ENCODE results near the gene EPHA8. TPM values are rescaled to one million over a fixed set of nuclear protein-coding genes. Genes with fewer than 3 reads are reported as not detected.

The EPHA8 gene
- total and polyA plus RNA-seq, 2 donors (not counting 1 experiment from before 2014, with no cell fraction given): not detected

GRCh38 chr1:22584001-22584562 lies 20.8 kb downstream of the EPHA8 start:
- Histone ChIP-seq H3K9me3 (ENCODE audit: control extremely low read depth in 1 of 3, control insufficient read depth in 2 of 3, insufficient read depth in 1 of 3, low read length in 2 of 3) (no peaks in the 10 kb centered on the region), H4K20me1 (ENCODE audit: control insufficient read depth, insufficient read depth, low read length, poor library complexity, severe bottlenecking) (no peaks in the 10 kb centered on the region), H3K4me2 (replicated peaks; ENCODE audit: low read depth, low read length, poor library complexity, severe bottlenecking) (no peak overlapping the region), H3K27ac (ENCODE audit: low read length in 2 of 2) (no peak overlapping the region), H3K9ac (ENCODE audit: low read length) (no peak overlapping the region), H3K4me3 (ENCODE audit: control extremely low read depth in 1 of 5, extremely low read depth in 1 of 5, insufficient read depth in 1 of 5, low read depth in 2 of 5, low read length in 4 of 5) (no peak overlapping the region), H3K27me3 (replicated peaks in 1 of 4; ENCODE audit: control extremely low read depth in 1 of 4, control insufficient read depth in 3 of 4, insufficient read depth in 4 of 4, low read length in 3 of 4) (no peaks in the 10 kb centered on the region), H2AFZ (ENCODE audit: insufficient read depth, low read depth, low read length, poor library complexity, severe bottlenecking) (no peak overlapping the region), H3K36me3 (replicated peaks in 1 of 2; ENCODE audit: control extremely low read depth in 1 of 2, control insufficient read depth in 1 of 2, extremely low read depth in 1 of 2, insufficient read depth in 2 of 2, low read length in 1 of 2) (no peaks in the 10 kb centered on the region), H3K79me2 (ENCODE audit: control insufficient read depth, insufficient read depth, low read length) (no peaks in the 10 kb centered on the region), H3K4me1 (ENCODE audit: control insufficient read depth in 2 of 2, insufficient read depth in 2 of 2, low read length in 2 of 2) (no peaks in the 10 kb centered on the region)
- H3K27me3 Mint-ChIP-seq: peaks cover 4% of the 10 kb centered on the region
- H3K9me3 Mint-ChIP-seq (ENCODE audit: insufficient read depth): no peaks in the 10 kb centered on the region
- CTCF ChIA-PET: no interaction called here
- no peak for DNase-seq
- TF ChIP-seq EZH2 (IDR thresholded peaks at IDR 0.05; ENCODE audit: borderline replicate concordance, insufficient read depth, low read depth, low read length, poor library complexity, severe bottlenecking) (no peak), CTCF (IDR thresholded peaks at IDR 0.05) (no peak)
- intact Hi-C loops (cut with micrococcal nuclease): no loop called here
- no peaks in the 10 kb centered on the region for H3K4me1 Mint-ChIP-seq
- no peak for ATAC-seq (ENCODE audit: low read depth)
- no peak overlapping the region for H3K4me3 Mint-ChIP-seq
- 78% methylated on average over 5 of the region's 10 CpGs for WGBS (ENCODE audit: insufficient coverage)
- H3K27ac Mint-ChIP-seq: no peak overlapping the region
- POLR2A ChIA-PET: no interaction called here

DNA sequence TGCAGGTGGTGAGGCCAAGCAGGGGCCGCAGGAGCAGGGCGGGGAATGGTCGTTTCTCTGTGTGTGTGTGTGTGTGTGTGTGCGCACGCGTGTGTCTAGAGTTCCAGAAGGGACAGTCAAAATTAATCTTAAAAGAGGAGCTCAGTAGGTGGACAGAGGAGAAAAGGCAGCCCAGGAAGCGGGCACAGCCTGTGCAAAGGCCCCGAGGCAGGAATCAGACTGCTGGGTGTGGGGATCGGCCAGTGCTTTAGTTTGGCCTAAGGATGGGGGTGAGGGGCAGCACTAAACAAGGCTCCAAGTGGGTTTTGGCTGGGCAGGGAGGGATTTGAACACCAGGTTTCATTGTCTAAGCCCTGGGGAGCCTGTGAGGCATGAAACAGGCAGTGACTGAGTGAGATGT lies 21.7 kb downstream of the EPHA8 start:
- Histone ChIP-seq H3K27me3 (replicated peaks in 1 of 4; ENCODE audit: control extremely low read depth in 1 of 4, control insufficient read depth in 3 of 4, insufficient read depth in 4 of 4, low read length in 3 of 4) (no peaks in the 10 kb centered on the region), H3K4me1 (ENCODE audit: control insufficient read depth in 2 of 2, insufficient read depth in 2 of 2, low read length in 2 of 2) (no peaks in the 10 kb centered on the region), H2AFZ (ENCODE audit: insufficient read depth, low read depth, low read length, poor library complexity, severe bottlenecking) (no peak overlapping the region), H3K36me3 (replicated peaks in 1 of 2; ENCODE audit: control extremely low read depth in 1 of 2, control insufficient read depth in 1 of 2, extremely low read depth in 1 of 2, insufficient read depth in 2 of 2, low read length in 1 of 2) (no peaks in the 10 kb centered on the region), H3K9me3 (ENCODE audit: control extremely low read depth in 1 of 3, control insufficient read depth in 2 of 3, insufficient read depth in 1 of 3, low read length in 2 of 3) (no peaks in the 10 kb centered on the region), H4K20me1 (ENCODE audit: control insufficient read depth, insufficient read depth, low read length, poor library complexity, severe bottlenecking) (no peaks in the 10 kb centered on the region), H3K79me2 (ENCODE audit: control insufficient read depth, insufficient read depth, low read length) (no peaks in the 10 kb centered on the region), H3K27ac (ENCODE audit: low read length in 2 of 2) (no peak overlapping the region), H3K4me3 (ENCODE audit: control extremely low read depth in 1 of 5, extremely low read depth in 1 of 5, insufficient read depth in 1 of 5, low read depth in 2 of 5, low read length in 4 of 5) (no peak overlapping the region), H3K9ac (ENCODE audit: low read length) (no peak overlapping the region), H3K4me2 (replicated peaks; ENCODE audit: low read depth, low read length, poor library complexity, severe bottlenecking) (no peak overlapping the region)
- no peak for ATAC-seq (ENCODE audit: low read depth)
- no peaks in the 10 kb centered on the region for H3K4me1 Mint-ChIP-seq
- no peak for DNase-seq
- H3K27me3 Mint-ChIP-seq: peaks cover 6% of the 10 kb centered on the region
- no peak overlapping the region for H3K27ac Mint-ChIP-seq
- TF ChIP-seq EZH2 (IDR thresholded peaks at IDR 0.05; ENCODE audit: borderline replicate concordance, insufficient read depth, low read depth, low read length, poor library complexity, severe bottlenecking): no peak
- TF ChIP-seq CTCF (IDR thresholded peaks at IDR 0.05): no peak
- POLR2A ChIA-PET: no interaction called here
- no peak overlapping the region for H3K4me3 Mint-ChIP-seq
- H3K9me3 Mint-ChIP-seq (ENCODE audit: insufficient read depth): no peaks in the 10 kb centered on the region
- CTCF ChIA-PET: no interaction called here
- WGBS (ENCODE audit: insufficient coverage): 83% methylated on average over 9 of the region's 9 CpGs
- intact Hi-C loops (cut with micrococcal nuclease): no loop called here
